ENCODE measurements around the gene CYP46A1.

CYP46A1 gene

DNA sequence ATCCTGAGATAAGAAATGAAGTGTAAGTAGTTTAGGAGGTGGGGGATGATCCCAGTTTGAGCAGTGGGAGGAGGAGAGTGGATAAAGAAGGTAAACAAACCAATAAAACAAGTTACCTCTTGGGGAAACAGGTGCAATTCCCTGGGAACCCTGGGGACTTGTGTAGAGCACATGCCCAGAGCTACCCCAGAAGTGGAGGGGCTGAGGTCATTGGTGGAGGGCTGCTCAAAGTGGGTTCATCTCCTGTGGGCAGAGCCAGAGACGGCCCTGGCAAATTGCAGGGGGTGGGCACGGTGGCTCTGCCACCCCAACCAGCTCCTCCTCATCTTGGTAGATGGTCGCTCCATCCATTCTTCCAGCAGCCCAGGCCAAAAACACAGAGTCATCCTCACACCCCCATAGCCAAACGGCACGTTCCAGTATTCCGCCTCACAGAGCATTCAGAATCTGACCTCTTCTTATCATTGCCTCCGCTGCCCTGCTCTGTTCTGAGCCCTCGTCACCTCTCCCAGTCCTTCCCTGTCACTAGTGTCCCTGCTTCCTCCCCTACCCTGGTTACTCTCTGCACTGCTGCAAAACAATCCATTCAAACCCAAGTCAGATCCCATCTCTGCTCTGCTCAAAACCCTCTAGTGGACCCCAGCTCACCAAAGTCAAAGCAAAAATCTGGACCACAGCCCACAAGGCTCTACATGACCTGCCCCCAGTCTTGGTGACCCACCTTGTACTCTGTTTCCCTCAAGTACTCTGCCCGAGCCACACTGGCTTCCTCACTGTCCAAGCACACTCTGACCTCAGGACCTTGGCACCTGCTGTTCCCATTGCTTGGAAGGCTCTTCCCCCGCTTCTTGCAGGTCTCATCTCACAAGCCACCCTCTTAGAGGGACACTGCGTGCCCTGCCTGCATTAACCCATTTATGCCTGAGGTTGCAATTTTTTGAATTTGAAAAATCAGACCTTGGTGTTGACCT, 5.5 kb downstream of the CYP46A1 start:
- DNase-seq = no peak

DNA sequence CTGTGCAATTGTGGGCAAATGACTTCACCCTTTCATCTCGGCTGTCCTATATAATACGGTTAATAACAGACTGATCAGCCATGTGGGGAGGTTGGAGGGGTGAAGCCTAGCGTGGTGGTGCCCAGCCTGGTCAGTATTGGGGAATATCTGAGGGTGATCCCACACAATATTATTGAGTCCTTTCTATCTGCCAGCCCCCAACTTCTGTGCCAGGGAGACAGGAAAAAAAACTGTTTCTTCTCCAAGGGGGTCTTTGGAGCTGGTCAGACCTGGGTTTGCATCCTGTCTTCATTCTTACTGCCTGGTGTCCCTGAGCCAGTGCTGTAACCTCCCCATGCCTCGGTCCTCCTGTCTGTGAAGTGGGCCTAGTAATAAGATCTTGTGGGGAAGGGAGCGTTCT, 6.5 kb downstream of the CYP46A1 start:
- no peak for DNase-seq

DNA sequence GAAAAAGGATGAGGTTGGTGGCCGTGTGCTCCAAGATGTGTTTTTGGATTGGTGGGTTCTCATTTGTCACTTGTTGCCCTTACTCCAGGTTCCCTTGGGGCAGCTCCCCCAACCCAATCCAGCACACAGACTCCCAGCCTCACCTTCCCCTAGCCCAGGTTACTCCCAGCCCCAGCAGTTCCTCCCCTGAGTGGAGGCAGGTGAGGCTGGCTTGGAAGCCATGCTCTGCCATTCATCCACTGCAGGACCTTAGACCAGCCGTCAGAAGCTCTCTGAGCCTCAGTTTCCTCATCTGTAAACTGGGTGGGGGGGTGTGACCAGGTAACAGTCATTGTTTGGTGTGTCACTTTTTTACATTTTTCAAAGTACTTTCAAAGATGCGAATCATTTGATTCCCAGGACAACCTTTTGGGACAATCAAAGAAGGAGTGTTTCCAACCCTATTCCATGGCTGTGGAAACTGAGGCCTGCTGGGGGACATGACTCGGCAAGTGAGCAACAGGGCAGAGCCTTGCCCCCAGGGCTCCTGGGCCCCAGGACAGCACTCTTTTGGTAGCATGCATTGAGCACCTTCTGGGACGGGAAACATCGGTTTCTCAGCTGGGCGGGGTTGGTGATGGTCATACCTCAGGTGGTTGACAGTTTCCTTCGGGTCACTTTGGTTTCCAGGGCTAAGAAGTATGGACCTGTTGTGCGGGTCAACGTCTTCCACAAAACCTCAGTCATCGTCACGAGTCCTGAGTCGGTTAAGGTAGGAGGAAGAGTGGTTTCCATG, 7.2 kb downstream of the CYP46A1 start:
- no peak for DNase-seq

DNA sequence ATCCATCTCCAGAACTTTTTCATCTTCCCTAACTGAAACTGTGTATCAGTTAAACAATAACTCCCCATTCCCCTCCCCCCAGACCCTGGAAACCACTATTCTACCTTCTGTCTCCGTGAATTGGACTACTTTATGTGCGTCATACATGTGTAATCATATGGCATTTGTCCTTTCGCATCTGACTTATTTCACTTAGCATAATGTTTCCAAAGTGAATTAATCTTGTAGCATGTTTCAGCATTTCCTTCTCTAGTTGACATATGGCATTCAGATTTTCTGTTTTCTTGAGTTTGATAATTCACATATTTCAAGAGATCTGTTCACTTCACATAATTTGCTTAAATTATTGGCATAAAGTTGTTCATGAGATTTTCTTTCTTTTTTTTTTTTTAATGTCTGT, 9.8 kb downstream of the CYP46A1 start:
- no peak for DNase-seq

DNA sequence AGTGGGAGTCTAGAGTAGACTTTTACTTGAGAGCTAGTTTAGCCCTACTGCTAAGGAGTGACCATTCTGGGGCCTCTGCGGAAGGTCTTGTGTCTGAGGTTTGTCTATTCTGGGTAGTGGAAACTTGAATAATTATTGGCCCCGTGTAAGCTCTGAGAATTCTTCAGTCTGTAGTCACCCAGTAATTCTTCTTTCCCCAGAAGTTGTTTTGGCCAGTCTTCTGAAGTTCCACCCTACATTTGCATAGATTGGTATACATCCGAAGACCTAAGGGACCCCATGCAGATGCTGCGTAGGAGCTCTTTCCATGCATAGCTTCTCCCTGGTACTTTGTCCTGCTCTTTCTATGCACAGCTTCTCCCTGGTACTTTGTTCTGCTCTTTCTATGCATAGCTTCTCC, 12.8 kb downstream of the CYP46A1 start:
- no peak for DNase-seq

DNA sequence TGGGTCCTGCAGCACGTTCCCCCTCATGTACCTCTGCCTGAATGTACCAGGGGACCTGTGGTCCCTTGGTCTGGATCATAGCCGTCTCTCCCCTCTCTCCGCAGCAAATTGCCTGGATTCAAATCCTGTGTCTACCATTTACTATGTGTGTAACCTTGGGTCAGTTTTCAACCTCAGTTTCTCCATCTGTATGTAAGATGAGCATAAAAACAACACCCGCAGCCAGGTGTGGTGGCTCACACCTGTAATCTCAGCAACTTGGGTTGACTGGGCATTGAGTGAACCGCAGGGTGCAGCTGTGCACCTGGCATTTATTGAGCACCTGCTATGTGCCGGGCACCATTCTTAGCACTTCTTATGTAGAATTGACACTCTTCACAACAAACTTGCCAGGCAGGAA, 14.1 kb downstream of the CYP46A1 start:
- DNase-seq = no peak

DNA sequence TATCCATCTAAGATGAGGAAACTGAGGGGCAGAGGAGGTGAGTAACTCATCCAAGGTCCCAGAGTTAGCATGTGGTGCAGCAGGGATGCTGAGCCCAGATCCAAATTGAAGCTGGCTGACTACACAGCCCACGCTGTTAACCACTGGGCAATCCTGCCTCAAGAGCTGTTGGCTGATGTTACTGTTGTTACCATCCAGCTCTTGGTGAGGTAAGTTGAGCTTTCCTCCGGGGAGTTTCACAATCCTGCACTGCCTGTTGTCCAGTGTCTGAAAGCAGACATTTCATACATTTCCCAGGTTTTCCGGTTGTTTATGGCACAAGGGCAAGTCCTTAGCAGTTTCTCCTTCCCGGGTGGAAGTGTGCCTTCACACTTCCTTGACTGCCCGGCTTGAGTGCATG, 14.5 kb downstream of the CYP46A1 start:
- peak; percentile 30 for DNase-seq

DNA sequence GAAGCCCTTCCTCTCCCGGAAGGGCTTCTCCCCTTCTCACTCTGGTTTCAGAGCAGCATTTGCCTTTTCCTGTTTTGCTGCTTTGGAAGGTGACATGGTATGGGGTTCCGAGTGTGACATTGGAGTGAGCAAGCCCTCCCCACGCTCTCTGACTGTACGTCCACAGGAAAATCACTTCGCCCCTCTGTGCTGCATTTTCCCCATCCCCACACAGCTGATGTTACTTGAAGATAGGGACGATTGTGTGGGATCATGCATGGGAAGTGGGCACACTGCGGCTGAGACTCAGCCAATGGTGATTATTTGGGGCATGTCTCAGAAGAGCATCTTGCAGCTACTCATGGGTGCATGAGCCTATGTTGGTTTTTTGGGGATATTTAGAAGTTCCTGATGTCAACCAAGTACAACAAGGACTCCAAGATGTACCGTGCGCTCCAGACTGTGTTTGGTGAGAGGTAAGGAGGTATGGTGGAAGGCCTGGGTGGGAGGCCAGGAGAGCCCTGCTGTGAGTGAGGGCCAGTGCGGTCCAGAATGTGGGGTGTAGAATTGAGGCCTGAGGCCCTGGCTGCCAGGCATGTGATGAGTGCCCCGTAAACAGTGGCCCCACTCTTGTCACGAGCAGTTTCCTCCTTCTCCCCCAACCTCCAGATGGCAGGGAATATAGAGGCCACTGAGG, 15.1 kb downstream of the CYP46A1 start:
- DNase-seq = no peak

DNA sequence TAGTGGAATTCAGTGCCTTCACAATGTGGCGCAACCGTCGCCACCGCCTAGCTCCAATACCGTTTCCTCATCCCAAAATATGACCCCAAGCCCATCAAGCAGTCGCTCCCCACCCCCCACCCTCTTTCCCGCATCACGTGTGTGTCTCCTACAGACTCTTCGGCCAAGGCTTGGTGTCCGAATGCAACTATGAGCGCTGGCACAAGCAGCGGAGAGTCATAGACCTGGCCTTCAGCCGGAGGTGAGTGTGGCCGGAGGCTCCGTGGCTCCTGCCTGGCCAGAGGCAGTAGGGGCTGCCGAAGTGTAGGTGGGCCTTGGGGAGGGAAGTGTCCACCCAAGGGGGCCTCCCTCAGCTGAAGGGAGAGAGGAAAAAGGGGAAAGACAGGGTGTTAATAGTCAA, 15.8 kb downstream of the CYP46A1 start:
- no peak for DNase-seq

DNA sequence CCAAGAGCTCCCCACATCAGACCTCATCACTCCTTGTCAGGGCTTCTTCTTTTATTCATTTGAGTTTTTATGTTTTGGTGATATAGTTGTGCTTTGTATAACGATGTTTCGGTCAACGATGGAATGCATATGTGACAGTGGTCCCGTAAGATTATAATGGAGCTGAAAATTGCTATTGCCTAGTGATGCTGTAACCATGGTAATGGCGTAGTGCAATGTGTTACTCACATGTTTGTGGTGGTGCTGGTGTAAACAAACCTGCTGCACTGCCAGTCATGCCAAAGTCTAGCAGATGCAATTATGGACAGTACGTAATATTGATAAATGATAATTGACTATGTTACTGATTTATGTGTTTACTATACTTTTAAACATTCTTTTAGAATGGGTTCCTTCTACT, 16.3 kb downstream of the CYP46A1 start:
- no peak for DNase-seq

DNA sequence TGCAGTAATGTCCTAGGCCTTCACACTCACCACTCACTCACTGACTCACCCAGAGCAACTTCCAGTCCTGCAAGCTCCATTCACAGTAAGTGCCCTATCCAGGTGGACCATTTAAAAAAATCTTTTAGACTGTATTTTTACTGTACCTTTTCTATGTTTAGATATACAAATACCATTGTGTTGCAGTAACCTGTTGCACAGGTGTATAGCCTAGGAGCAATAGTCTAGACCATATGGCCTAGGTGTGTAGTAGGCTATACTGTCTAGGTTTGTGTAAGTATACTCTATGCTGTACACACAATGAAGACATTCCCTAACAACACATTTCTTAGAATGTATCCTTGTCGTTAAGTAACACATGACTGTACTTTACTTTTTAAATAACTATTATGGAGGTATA, 17.2 kb downstream of the CYP46A1 start:
- no peak for DNase-seq

DNA sequence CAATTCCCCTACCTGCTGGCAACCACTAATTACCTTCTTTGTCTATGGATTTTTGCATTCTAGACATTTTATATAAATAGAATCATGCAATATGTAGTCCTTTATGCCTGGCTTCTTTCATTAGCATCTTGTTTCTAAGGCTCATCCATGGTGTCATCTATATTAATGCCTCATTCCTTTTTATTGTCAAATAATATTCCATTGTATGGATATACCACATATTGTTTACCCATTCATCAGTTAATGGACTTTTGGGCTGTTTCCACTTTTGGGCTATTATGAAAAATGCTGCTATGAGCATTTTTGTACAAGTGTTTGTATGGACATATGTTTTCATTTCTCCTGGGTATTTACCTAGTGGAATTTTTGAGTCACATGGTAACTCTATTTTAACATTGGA, 18.0 kb downstream of the CYP46A1 start:
- no peak for DNase-seq

DNA sequence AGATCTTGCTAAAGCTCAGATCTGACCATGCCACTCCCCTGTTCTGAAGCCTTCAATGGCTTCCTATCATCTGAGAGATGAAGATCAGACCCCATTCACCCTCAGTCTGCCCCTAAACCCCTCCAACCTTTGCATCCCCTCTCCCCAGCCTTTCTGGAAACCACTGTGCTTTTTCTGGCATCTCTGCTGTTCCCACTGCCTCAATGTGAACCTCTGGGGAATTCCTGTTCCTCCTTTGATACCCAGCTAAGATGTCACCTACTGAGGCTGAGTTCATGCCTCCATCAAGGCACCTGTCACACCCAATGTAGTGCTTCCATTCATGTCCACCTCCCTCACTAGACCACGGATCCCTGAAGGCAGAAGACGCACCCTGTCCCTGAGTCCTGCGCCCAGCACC, 19.3 kb downstream of the CYP46A1 start:
- DNase-seq = no peak

DNA sequence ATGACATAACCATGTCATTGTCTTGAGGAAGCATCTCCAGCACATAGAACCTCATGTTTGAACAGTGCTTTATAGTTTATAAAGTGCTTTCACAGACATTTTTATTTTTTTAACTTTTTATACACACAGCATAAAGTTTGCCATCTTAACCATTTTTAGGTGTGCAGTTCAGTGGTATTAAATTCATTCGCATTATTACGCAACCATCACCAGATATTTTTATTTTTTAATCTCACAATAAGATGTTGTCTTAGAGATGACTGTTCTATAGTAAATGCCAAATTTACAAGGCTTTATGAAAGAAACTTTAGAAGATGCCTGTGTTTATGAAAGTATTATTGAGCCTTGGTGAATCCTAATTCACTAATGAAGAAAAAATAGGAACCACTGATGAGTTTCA, 19.9 kb downstream of the CYP46A1 start:
- DNase-seq = no peak

DNA sequence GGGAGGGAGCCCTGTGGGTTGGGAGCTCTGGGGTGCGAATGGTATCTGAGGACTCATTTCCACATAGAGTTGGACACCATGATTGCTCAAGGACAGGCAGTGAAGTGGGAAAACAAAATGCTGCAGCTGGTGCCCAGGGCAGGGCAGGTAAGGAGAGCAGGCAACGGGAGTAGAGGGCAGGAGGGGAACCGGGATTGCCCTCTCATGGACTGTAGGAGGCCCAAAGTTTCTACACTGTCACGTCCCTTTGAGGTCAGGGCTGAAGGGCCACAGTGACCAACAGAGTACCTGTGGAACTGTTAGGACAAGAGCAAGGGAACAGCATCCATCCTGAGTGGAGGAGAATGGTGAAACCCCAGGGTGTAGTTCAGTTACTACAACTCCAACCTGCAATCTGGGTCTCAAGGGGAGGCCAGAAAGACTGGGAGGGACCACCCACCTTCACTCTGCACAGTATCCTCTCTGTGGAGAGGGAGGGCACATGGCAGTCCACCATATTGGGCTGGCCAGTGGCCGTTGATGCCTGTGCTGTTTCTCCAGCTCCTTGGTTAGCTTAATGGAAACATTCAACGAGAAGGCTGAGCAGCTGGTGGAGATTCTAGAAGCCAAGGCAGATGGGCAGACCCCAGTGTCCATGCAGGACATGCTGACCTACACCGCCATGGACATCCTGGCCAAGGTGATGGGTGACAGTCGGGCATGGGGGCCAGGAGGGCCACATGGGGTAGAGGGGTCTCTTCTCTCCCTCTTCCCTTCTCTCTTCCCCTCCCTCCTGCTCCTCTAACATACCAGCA, 22.2 kb downstream of the CYP46A1 start:
- no peak for DNase-seq

DNA sequence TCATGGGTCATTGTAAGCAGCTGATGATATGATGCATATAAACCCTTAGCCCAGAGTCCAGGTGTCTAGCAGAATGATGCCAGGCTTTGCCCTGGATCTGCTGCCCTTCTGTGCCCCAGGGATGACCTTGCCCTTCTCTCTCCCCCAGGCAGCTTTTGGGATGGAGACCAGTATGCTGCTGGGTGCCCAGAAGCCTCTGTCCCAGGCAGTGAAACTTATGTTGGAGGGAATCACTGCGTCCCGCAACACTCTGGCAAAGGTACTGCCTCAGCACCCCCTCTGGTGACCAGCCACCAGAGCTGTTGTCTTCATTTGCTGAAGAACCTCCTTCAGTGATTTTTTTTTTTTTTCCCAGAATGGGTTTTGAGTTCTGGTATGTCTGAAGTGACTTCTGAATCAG, 23.3 kb downstream of the CYP46A1 start:
- no peak for DNase-seq

DNA sequence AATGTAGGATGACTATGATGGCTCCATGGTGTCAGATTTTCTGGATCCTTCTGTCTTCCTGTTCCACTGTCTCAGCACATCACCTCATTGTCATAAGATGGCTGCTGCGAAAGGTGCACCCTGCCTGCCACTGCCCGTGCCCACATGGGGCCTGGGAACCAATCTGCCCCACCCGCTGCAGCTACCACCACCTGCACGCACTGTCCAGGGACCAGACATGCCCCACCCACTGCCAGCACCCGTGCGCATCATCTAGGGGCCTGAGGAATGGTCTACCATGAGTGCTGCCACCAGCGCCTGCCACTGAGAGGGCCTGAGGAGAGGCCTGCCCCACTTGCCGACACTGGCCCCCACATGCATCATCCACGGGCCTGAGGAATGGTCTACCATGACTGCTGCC, 23.8 kb downstream of the CYP46A1 start:
- no peak for DNase-seq

DNA sequence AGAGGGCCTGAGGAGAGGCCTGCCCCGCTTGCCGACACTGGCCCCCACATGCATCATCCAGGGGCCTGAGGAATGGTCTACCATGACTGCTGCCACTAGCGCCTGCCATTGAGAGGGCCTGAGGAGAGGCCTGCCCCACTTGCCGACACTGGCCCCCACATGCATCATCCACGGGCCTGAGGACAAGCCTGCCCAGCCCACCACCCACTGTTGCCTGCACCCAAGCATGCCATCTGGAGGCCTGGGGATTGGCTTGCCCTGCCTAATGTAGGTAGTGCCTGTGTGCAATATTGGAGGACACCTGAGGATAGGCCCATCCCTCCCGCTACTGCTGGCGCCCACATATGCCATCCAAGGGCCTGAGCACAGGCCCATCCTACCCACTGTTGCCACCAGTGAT, 24.4 kb downstream of the CYP46A1 start:
- DNase-seq = no peak

DNA sequence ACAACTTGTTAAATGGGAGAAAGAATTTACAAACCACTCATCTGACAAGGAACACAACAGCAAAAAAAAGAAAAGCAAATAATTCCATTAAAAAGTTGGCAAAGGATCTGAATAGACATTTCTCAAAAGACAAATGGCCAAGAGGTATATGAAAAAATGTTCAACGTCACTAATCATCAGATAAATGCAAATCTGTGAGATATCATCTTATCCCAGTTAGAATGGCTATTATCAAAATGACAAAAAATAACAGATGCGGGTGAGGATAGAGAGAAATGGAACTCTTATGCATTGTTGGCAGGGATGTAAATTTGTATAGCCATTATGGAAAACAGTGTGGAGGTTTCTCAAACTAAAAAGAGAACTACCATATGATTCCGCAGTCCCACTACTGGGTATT, 29.9 kb downstream of the CYP46A1 start:
- no peak for DNase-seq

DNA sequence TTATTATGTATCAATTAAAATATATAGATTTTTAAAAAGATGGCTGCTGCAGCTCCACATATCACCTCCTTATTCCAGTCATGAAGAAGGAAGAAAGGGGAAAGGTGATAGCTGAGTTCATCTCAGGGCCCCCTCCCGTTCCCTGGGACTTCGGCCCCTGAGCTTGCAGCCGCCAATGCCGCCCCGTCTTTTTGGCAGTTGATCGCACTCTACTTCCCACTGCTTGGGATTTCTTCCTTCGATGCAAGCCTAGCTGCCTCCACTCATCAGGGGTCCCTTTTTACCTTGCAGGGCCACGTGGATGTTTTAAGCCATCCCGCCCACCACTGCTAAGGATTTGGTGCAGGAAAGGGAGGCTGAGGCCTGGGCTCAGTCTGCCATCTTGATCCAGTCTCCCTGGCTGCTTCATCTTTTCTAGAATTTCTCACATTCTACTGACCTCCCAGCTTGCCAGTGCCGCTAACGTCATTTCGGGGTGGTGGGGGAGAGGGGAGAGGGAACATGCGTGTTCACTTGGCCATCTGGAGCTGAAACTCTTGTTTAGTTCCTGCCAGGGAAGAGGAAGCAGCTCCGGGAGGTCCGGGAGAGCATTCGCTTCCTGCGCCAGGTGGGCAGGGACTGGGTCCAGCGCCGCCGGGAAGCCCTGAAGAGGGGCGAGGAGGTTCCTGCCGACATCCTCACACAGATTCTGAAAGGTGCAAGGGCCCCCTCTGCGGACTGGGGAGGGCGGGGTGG, 31.3 kb downstream of the CYP46A1 start:
- DNase-seq = no peak

DNA sequence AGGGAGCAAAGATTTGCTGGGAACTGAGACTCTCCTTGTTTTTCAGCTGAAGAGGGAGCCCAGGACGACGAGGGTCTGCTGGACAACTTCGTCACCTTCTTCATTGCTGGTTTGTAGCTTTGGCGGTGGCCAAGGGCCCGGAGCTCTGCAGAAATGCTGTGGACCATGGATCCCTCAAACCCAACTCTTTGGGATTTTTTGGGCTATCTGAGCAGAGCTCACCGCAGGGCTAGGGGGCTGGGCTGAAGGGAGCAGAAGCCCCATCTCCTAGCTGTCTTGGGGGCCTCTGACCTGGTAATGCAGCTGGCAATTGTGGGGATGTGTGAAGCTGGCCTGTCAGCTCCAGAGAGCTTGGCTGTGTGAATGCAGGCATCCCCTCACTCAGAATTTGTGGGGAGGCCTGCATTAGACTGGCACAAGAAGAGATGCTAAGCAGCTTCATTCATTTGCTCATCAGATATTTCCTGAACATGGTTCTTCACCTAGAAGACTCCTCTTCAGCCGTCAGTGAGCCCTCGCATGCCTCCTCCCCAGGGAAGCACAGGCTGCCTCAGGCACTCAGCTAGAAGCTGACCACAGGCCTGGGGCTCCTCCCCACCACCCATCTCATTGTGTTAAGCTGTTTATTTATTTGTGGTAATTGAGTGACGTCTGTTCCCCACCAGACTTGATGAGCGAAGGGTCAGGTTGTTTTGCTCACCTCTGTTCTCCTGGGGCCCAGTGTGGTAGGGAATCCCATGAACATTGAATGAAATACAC, 32.2 kb downstream of the CYP46A1 start:
- no peak for DNase-seq

All from MV-4-11 (cell line).